ENCODE measurements around the gene BAHD1. TPM values are rescaled to one million over a fixed set of nuclear protein-coding genes. Genes with fewer than 3 reads are reported as not detected.

Gene BAHD1
- total and polyA plus RNA-seq, 2 donors (not counting 3 experiments of a cell fraction or from before 2014, with no cell fraction given) = 6.3 to 19.1 TPM

DNA sequence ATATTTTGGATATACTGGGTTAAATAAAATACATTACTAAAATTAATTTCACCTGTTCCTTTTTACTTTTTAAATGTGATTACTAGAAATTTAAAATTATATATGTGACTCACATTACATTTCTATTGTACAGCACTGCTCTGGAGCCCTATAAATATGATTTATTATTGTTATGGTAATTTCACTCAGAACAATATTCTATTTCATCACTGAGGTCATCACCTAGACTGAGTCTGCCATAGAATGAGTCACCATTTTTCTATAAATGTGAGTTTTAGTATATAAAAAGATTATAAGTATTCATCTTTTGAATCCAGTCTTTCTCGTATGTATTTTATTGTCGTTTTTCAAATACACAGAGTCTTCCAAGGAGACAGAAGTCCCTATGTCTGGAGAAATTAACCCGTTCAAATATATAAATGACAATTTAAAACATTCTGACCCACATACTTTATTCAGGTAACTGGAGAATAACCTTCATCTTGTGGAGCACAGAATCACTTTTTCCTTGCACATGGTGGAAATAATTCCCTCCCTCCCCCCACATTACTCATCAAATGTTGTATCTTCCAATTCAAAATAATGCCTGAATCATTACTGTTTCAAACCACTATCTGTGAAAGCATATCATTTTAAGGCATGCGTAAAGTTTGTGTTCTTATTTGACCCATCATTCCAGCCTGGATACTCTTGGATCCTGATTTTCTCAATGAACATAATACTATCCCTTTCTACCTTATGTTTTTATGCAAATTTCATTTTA lies 60.0 kb downstream of the BAHD1 start:
- Histone ChIP-seq H2AFZ (ENCODE audit: low read depth, low read length) (no peak overlapping the region), H3K9me1 (replicated peaks; ENCODE audit: control insufficient read depth, extremely low read depth, insufficient read depth, low read length) (no peaks in the 10 kb centered on the region), H3K4me3 (replicated peaks in 1 of 3; ENCODE audit: insufficient read depth in 1 of 3, low read depth in 1 of 3, low read length in 3 of 3) (no peak overlapping the region), H3K9ac (replicated peaks; ENCODE audit: extremely low read depth, insufficient read depth, low read length) (no peak overlapping the region), H3K27me3 (ENCODE audit: control insufficient read depth in 2 of 2, insufficient read depth in 2 of 2, low read length in 2 of 2) (peaks cover 4 to 6% of the 10 kb centered on the region in 2 experiments), H4K20me1 (replicated peaks; ENCODE audit: control insufficient read depth, extremely low read depth, insufficient read depth, low read length) (no peaks in the 10 kb centered on the region), H3K36me3 (ENCODE audit: control insufficient read depth in 2 of 2, extremely low read depth in 1 of 2, insufficient read depth in 2 of 2, low read length in 2 of 2) (no peaks in the 10 kb centered on the region), H3K4me1 (ENCODE audit: control insufficient read depth, extremely low read depth, insufficient read depth, low read length) (peaks cover 10% of the 10 kb centered on the region), H3K79me2 (ENCODE audit: control insufficient read depth, insufficient read depth, low read length) (no peaks in the 10 kb centered on the region), H3K27ac (ENCODE audit: insufficient read depth, low read depth, low read length) (no peak overlapping the region), H3K9me3 (replicated peaks; ENCODE audit: control insufficient read depth, insufficient read depth, low read length) (no peaks in the 10 kb centered on the region), H3K4me2 (ENCODE audit: insufficient read depth, low read length) (no peak overlapping the region)
- TF ChIP-seq EZH2 (IDR thresholded peaks at IDR 0.05; ENCODE audit: borderline replicate concordance, low read depth, low read length, severe bottlenecking) = no peak
- TF ChIP-seq MYC (IDR thresholded peaks at IDR 0.05; ENCODE audit: low read depth, low read length) = no peak
- TF ChIP-seq CTCF (IDR thresholded peaks at IDR 0.05; ENCODE audit: extremely low read depth in 1 of 2, insufficient read depth in 1 of 2, low read depth in 1 of 2, low read length in 2 of 2) = no peak
- TF ChIP-seq POLR2A (IDR thresholded peaks at IDR 0.05; ENCODE audit: low read depth, low read length) = no peak
- no peak for TF ChIP-seq POLR2AphosphoS5 (IDR thresholded peaks at IDR 0.05; ENCODE audit: insufficient read depth, low read depth, low read length)
- peak; percentile 76 for TF ChIP-seq FOS (IDR thresholded peaks at IDR 0.05; ENCODE audit: borderline replicate concordance, insufficient read depth, low read length)
- peak; percentile 84 for TF ChIP-seq JUN (IDR thresholded peaks at IDR 0.05; ENCODE audit: borderline replicate concordance, insufficient read depth, insufficient read length, low read depth)
- TF ChIP-seq GATA2 (IDR thresholded peaks at IDR 0.05; ENCODE audit: insufficient read depth, insufficient read length, low read depth, low read length) = no peak
- no peak for TF ChIP-seq MAX (IDR thresholded peaks at IDR 0.05; ENCODE audit: insufficient read depth, insufficient read length)
- no TSS peak for BruUV-seq (replicated peaks)
- intact Hi-C loops (cut with micrococcal nuclease) = no loop called here
- ChIA-PET CTCF (interaction anchor here (1.6 kb wide), 1 partner anchor 19 kb away, joined by 7 read pairs; no protein-coding TSS in a partner anchor), POLR2A (no interaction called here)
- dilution Hi-C loops (cut with MboI; ENCODE audit: extremely low pct_ligation_motif_present, low sequenced_read_pairs) = no loop called here
- DNase-seq (ENCODE audit: low read depth, low spot score) (peak; percentile 71), FAIRE-seq (no peak)
